ENCODE data around the gene WASHC2A.
"Not testable (repeated sequence)": the region's sequence is repeated elsewhere in the genome, so short reads cannot be mapped to it uniquely, and the experiment has no call there.

Gene WASHC2A

DNA sequence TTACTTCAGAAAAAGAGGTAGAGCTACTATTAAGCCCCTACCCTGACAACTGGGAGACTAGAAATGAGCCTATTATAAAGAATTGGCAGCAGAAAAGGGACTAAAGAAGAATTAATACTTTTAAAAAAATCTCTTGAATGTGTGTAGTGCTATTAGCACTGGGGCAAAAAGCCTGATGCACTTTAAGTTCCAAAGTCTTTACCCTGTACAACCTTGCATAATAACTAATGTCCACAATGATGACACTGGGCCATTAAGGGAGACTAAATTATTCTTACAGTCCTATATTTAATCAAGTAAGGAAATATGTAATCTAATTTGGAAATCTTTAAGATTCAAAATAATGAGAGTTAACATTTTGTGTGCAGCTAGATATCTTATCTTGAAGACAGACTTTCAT is 90.1 kb downstream of the WASHC2A start:
- not testable (repeated sequence) for DNase-seq (ENCODE audit: low read depth)

DNA sequence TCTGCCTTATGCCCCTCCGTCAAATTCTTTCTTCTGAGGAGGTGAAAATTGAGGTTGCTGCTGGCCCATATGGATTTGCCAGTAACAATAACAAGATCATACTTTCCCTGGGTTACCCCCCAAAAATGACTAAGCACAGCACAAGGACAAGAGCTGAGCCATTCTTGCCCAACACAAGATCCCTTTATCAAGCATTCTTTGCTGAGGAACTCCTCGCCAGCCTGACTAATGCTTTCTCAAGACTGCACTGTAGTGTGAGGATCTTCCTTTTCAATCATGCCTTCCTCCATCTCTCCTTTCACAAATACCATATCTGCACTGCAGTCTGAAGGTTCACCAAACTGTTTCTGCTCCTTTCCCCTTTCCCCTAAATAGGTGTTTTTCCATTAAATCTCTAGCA is 92.1 kb downstream of the WASHC2A start:
- DNase-seq (ENCODE audit: low read depth), result not testable (repeated sequence)

DNA sequence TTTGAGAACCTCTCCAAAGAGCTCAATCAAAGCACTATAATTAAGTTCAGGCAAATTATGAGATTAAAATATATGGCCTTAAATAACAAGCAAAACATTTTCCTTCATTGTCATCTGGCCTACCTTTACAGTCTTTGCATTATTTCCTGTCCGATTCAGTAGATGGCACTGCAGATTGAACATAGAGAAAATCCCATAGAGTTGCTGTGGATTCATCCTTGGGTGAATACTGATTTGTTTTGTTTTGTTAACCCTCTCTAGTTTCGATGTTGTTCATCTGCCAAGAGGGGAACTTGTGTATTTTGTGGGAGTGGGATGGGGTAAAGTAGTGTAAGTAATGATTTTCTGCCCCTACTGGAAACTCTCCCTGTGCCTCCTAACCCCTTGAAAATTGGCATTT is 97.3 kb downstream of the WASHC2A start:
- not testable (repeated sequence) for DNase-seq (ENCODE audit: low read depth)

DNA sequence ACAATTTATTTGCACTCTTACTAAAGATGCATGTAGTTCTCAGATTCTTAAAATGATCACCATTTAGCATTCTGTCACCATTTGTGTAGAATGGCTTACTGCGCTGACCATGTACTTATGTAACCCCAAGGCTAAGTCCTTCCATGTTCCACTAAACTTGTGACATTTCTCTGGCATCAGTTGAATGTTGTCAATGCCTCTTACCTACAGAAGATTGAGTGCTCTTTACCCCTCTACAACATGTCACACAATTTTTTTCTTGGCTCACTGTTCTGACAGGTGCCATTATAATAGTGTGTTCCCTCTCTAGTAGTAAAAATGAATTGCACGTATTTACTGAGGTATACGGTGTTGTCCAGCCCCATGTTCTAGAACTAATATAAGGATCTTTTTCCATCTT is 100.1 kb downstream of the WASHC2A start:
- DNase-seq (ENCODE audit: low read depth), result not testable (repeated sequence)

DNA sequence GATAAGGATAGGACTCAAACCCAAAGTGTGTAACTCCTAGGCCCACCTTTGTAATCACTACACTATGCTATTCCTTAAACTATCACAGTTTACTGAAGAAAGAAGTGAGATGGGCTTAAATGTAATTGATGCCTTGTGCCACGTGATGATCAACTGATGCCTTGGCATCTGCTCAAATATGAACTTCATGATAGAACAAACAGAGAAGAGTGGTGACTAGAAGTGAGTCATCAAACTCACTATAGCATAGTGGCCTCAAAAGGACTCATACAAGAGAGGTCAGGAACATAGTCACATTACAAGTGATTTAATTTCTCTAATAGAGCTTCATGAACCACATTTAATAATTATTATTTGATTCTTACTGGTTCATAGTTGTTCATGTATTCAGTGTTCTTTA is 101.8 kb downstream of the WASHC2A start:
- not testable (repeated sequence) for DNase-seq (ENCODE audit: low read depth)

DNA sequence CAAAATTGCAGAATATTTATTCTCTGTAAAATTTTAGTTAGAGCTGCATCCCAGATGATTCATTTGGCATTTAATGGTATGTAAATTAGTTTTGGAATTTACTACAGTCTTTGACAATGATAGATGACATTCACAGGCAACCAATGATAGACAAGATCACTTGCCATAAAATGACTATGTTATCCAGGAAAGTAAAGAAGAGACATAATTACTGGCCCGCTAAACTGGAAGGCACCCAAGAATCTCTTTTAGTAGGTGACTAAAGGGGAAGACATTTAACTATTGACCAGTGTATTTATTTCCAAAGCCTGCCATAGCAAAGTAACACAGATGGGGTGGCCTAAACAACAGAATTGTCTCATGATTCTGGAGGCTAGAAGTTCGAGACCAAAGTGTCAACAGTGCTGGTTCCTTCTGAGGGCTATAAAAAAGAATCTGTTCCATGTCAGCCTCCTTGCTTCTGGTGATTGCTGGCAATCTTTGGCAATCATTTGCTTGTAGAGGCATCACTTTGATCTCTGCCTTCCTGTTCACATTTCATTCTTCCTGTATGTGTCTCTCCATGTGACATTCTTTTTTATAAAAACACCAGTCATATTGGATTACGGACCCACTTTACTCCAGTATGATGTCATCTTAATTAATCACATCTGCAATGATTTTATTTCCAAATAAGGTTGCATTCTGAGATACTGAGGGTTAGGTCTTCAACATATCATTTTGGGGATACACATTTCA is 107.2 kb downstream of the WASHC2A start:
- DNase-seq (ENCODE audit: low read depth), result not testable (repeated sequence)

All from activated T-cell treated with anti-CD3 and anti-CD28 coated beads for 48 hours (primary cell).